ENCODE measurements around the gene FXYD7. TPM values are rescaled to one million over a fixed set of nuclear protein-coding genes. Genes with fewer than 3 reads are reported as not detected.

Gene FXYD7
- total and polyA plus RNA-seq, 2 of the 13 experiments (the other 11 are each of a cell fraction or from before 2014, with no cell fraction given), result 0.55 TPM; not detected in 1

DNA sequence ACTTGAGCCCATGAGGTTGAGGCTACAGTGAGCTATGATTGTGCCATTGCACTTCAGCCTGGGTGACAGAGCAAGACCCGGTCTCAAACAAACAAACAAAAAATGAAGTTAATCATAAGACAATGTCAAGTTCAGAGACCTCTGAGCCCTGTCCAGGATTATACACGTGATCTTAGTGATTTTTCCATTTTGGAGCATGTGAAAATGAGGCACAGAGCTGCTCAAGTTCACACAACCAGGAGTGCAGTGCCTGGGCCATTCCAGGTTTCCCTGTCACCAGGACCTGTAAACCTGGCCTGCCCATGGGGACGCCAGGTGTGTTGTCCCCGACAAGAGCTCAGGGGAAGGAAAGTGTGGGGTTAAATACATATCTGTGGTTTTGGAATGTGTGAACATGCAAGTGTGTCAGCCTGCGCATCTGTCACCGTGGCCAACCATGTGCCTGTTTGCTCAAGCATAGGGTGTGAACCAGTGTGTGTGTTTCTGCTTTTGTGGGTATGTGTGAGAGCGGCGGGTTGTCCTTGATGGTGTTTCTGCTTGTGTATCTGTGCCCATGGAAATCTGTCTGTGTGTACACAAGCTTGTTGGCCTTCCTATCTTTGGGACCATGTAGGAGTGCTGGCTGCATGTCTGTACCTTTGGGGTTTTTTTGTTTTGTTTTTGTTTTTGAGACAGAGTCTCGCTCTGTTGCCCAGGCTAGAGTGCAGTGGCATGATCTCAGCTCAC lies 5.9 kb upstream of the FXYD7 start (continued):
- TF ChIP-seq ZNF597 (CRISPR knock-in tag; IDR thresholded peaks at IDR 0.05) (no peak), HNRNPUL1 (IDR thresholded peaks at IDR 0.05; ENCODE audit: low read depth, low read length) (no peak), TMF1 (CRISPR knock-in tag; IDR thresholded peaks at IDR 0.05; ENCODE audit: low read depth) (no peak), MTA1 (CRISPR knock-in tag; IDR thresholded peaks at IDR 0.05; ENCODE audit: borderline replicate concordance) (peak; percentile 59; the same call in 1 of the 2 replicates), GABPA (IDR thresholded peaks at IDR 0.05; ENCODE audit: low read depth, low read length) (no peak), GABPA (CRISPR knock-in tag; IDR thresholded peaks at IDR 0.05; ENCODE audit: low read depth) (peak; percentile 42; the same call in 1 of the 2 replicates), ZNF350 (CRISPR knock-in tag; IDR thresholded peaks at IDR 0.05; ENCODE audit: borderline replicate concordance, low read depth) (no peak), CENPT (CRISPR knock-in tag; IDR thresholded peaks at IDR 0.05; ENCODE audit: low read depth) (no peak), PLRG1 (conservative IDR thresholded peaks at IDR 0.05) (no peak), GATAD2A (CRISPR knock-in tag; IDR thresholded peaks at IDR 0.05) (peak; percentile 78; the same call in 1 of the 2 replicates), DMTF1 (CRISPR knock-in tag; IDR thresholded peaks at IDR 0.05) (0 out of 2 replicates have a peak, but pooled peaks have one; percentile 29), ZMAT3 (CRISPR knock-in tag; conservative IDR thresholded peaks at IDR 0.05) (0 out of 2 replicates have a peak, but pooled peaks have one; percentile 26), BCL6 (CRISPR knock-in tag; IDR thresholded peaks at IDR 0.05) (peak; percentile 93), ZNF205 (CRISPR knock-in tag; IDR thresholded peaks at IDR 0.05) (peak; percentile 57; the same call in 1 of the 2 replicates), ZNF136 (CRISPR knock-in tag; IDR thresholded peaks at IDR 0.05; ENCODE audit: low read depth) (no peak), KLF13 (CRISPR knock-in tag; IDR thresholded peaks at IDR 0.05) (no peak), KDM4B (CRISPR knock-in tag; IDR thresholded peaks at IDR 0.05) (no peak), ZNF18 (CRISPR knock-in tag; IDR thresholded peaks at IDR 0.05; ENCODE audit: insufficient replicate concordance) (peak; percentile 86), HDAC1 (CRISPR knock-in tag; IDR thresholded peaks at IDR 0.05) (no peak; the same call in 1 of the 2 replicates), KDM1A (CRISPR knock-in tag; IDR thresholded peaks at IDR 0.05) (no peak), KLF15 (CRISPR knock-in tag; IDR thresholded peaks at IDR 0.05; ENCODE audit: borderline replicate concordance) (no peak)
- TF ChIP-seq, protein P1, sequence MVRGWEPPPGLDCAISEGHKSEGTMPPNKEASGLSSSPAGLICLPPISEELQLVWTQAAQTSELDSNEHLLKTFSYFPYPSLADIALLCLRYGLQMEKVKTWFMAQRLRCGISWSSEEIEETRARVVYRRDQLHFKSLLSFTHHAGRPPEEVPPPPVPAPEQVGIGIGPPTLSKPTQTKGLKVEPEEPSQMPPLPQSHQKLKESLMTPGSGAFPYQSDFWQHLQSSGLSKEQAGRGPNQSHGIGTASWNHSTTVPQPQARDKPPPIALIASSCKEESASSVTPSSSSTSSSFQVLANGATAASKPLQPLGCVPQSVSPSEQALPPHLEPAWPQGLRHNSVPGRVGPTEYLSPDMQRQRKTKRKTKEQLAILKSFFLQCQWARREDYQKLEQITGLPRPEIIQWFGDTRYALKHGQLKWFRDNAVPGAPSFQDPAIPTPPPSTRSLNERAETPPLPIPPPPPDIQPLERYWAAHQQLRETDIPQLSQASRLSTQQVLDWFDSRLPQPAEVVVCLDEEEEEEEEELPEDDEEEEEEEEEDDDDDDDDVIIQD (CRISPR knock-in tag; IDR thresholded peaks at IDR 0.05; ENCODE audit: low read depth), result no peak
- TF ChIP-seq, protein P2, sequence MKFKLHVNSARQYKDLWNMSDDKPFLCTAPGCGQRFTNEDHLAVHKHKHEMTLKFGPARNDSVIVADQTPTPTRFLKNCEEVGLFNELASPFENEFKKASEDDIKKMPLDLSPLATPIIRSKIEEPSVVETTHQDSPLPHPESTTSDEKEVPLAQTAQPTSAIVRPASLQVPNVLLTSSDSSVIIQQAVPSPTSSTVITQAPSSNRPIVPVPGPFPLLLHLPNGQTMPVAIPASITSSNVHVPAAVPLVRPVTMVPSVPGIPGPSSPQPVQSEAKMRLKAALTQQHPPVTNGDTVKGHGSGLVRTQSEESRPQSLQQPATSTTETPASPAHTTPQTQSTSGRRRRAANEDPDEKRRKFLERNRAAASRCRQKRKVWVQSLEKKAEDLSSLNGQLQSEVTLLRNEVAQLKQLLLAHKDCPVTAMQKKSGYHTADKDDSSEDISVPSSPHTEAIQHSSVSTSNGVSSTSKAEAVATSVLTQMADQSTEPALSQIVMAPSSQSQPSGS (CRISPR knock-in tag; IDR thresholded peaks at IDR 0.05), result no peak

Measured in HepG2 (cell line).